Fibroblast of the aortic adventitia (primary cell): ENCODE data around the gene RGS10. TPM values are rescaled to one million over a fixed set of nuclear protein-coding genes. Genes with fewer than 3 reads are reported as not detected.

Source experiments
- DNase-seq: peaks from one replicate; pipeline ENCODE4 v3.0.0-alpha.2; 2010; ENCODE audit warnings: low read depth
- H3K4me3 ChIP-seq: 2 replicates; pipeline ENCODE4 v1.5.1; 2011; ENCODE audit warnings: low read depth, mild to moderate bottlenecking, control low read depth, low read length, moderate library complexity
- CTCF ChIP-seq: IDR thresholded peaks from 2 replicates; pipeline ENCODE4 v1.5.1; 2011; ENCODE audit warnings: mild to moderate bottlenecking, low read length, control low read depth, inconsistent platforms; ENCODE audit not compliant: insufficient read depth
- total RNA-seq: library from RNA; depleted of rRNA; stranded (reverse); fragments of >200 nt; gene quantifications from 2 replicates; pipeline ENCODE4 v1.2.3, GENCODE V29; 2012; ENCODE audit warnings: low replicate concordance

The RGS10 gene
- total RNA-seq, 1 donor: 42.4 TPM

- DNase-seq: no peak
- no peak for TF ChIP-seq CTCF
- H3K4me3 ChIP-seq: no peak overlapping the region
Observed at GRCh38 chr10:119478111-119478802, 64.3 kb downstream of the RGS10 start.

- H3K4me3 ChIP-seq: no peak overlapping the region
- no peak for DNase-seq
- TF ChIP-seq CTCF: no peak
Observed at GRCh38 chr10:119477444-119477843, 65.1 kb downstream of the RGS10 start.

- no peak for DNase-seq
- no peak for TF ChIP-seq CTCF
- no peak overlapping the region for H3K4me3 ChIP-seq
Observed at GRCh38 chr10:119474606-119475005, 67.9 kb downstream of the RGS10 start.

GRCh38 chr10:119473771-119474170, 68.7 kb downstream of the RGS10 start:
- no peak for DNase-seq
- H3K4me3 ChIP-seq: no peak overlapping the region
- TF ChIP-seq CTCF: no peak

- no peak for TF ChIP-seq CTCF
- no peak for DNase-seq
- H3K4me3 ChIP-seq: no peak overlapping the region
Observed at GRCh38 chr10:119470920-119471702, 71.4 kb downstream of the RGS10 start.

- no peak for TF ChIP-seq CTCF
- H3K4me3 ChIP-seq: no peak overlapping the region
- no peak for DNase-seq
Observed at GRCh38 chr10:119469846-119470245, 72.7 kb downstream of the RGS10 start.
